GM18951 (cell line): Measurements from ENCODE around the gene NDC80.

ENCODE experiments used
- POLR2A ChIP-seq: IDR thresholded peaks from 4 replicates; pipeline ENCODE4 v1.6.1; 2011; ENCODE audit warnings: mild to moderate bottlenecking; ENCODE audit not compliant: insufficient read length, insufficient read depth; ENCODE audit errors: extremely low read depth
- in situ Hi-C: fragments of 300-500 bp; cut with MboI; formaldehyde crosslinking; loops from one replicate; pipeline ENCODE4 v1.12.0; 2022; ENCODE audit warnings: low sequenced_read_pairs, mixed read lengths, inconsistent platforms; ENCODE audit not compliant: unreplicated experiment

NDC80 gene

DNA sequence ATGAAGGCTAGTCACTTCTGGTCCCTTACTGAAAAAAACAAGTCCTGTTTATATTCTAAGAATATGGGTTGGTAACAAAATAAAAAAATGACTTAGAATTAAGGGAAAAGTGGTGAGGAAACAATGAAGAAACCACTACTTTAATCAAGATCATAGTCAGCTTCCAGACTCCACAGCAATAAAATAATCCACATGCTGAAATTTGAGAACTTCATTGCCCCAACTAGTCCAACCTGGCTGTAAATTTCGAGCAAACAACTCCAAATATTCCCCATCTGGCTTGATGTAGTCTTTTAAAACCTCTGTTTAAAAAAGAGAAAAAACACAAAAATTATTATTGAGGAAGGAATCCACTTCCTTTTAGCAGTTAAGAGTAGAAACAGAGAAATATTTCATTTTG lies 32.5 kb upstream of the NDC80 start:
- in situ Hi-C loops: loop anchor here (25.0 kb wide), 2 partner anchors 202 to 952 kb away; no protein-coding TSS in a partner anchor
- no peak for TF ChIP-seq POLR2A

DNA sequence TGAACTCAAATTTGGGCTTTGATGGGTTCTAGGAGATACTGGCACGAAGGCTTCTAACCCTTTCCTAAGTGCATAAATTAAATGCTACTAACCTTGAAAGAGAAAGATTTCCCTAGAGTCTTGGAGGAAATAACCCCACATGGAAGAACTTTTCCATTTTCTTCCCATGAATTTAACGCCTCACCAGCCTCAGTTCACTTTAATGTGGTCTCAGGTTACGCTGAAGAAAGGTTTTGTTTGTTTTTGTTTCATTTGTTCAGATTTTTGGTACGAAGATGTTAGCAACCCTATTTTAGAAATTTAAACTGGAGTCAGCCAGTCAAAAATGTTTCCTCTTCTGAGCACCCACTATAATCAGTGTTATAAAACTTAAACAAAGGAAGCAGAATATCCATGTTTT lies 30.8 kb upstream of the NDC80 start:
- TF ChIP-seq POLR2A: no peak
- in situ Hi-C loops: loop anchor here (25.0 kb wide), 2 partner anchors 203 to 953 kb away; no protein-coding TSS in a partner anchor

DNA sequence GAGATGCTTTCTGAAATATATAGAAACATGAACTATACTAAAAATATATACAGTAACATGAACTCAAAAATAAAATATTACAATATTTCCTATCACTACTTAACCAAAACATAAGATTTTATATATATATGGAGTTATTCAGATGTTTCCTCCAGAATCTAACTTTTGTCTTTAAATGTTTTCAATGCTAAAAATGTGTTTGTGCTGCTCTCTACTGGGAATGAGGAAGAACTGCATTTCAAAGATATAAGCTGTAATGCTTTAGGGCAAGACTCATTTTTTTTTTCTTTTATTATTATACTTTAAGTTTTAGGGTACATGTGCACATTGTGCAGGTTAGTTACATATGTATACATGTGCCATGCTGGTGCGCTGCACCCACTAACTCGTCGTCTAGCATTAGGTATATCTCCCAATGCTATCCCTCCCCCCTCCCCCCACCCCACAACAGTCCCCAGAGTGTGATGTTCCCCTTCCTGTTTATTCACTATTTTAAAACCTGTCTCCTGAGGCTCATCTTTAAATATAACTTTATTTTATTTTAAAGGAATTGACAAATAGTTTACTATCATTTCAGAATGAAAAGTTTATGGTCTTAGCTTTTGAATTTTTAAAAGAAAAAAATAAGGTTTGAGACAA lies 29.3 kb upstream of the NDC80 start:
- in situ Hi-C loops: loop anchor here (25.0 kb wide), 2 partner anchors 205 to 955 kb away; no protein-coding TSS in a partner anchor

DNA sequence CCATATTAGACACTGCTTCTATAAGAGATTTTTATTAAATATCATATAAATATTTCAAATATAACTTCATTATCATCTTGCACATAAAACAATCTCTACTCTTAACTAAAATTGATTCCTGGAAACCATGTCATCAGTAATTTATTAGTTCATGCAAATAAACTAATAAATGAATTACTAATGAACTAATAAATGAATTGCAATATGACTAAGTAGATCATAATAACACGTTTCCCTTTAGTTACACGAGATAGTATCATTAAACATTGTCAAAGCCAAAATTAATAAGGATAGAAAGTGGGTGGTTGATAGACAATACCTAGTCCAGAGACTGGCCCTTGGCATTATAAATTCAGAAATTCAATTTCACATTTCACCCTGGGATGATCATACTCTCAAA lies 26.2 kb upstream of the NDC80 start:
- in situ Hi-C loops: loop anchor here (25.0 kb wide), 2 partner anchors 208 to 958 kb away; no protein-coding TSS in a partner anchor
- no peak for TF ChIP-seq POLR2A

DNA sequence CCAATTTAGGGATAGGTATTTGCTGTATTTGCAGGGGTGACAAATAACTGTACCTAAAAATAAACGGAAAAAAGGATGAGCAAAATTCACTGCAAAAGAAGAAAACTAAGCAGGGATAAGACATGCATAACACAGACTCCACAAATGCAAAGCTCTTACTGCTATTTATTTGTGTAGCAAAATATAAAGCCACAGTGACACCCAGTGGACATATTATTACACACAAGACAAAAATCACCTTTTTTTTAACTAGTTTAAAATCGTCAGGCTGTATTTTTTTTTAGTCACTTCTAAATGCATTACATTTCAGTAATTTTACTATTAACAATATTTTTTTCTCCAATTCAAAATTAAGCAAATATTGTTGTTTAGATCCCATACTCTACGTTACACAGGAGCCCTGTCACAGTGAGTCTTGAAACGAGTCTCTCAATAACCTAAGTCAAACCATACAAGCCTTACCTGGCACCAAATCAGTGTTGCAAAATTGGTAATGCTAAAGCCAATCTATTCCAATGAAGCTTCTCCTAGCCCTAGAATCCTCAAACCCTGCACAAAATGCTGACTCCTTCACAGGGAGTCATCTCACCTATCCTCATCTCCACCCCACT lies 23.8 kb upstream of the NDC80 start:
- no peak for TF ChIP-seq POLR2A
- in situ Hi-C loops: loop anchor here (25.0 kb wide), 2 partner anchors 210 to 960 kb away; no protein-coding TSS in a partner anchor

DNA sequence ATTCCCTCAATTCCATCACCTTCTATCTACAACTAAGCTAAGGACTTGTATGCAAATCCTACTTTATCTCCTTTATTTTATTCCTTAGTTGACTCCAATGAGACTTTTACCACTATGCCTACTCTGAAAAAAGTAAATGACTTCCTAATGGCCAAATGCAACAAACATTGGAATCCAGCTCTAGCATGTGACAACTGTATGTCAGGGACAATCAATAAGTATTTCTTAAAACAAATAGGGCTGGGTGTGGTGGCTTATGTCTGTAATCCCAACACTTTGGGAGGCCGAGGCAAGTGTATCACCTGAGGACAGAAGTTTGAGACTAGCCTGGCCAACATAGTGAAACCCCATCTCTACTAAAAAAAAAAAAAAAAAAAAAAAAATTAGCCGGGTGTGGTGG lies 21.9 kb upstream of the NDC80 start:
- in situ Hi-C loops: loop anchor here (25.0 kb wide), 2 partner anchors 212 to 962 kb away; no protein-coding TSS in a partner anchor

DNA sequence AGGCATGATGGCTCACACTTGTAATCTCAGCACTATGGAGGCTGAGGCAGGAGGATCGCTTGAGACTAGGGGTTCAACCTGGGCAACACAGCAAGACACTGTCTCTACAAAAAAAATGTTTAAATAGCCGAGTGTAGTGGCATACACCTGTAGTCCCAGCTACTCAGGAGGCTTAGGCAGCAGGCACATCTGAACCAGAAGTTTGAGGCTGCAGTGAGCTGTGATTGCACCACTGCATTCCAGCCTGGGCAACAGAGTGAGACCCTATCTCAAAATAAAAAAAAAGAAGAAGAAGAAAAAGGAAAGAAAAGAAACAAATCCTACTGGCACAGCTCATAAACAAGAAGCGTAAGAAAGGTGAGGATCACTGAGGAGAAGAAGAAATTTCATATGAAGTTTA lies 19.9 kb upstream of the NDC80 start:
- TF ChIP-seq POLR2A: no peak
- in situ Hi-C loops: loop anchor here (10.0 kb wide), 1 partner anchor 447 kb away; no protein-coding TSS in a partner anchor

More for the DNA sequence above, 21.9 kb upstream of the NDC80 start:
- TF ChIP-seq POLR2A: no peak

DNA sequence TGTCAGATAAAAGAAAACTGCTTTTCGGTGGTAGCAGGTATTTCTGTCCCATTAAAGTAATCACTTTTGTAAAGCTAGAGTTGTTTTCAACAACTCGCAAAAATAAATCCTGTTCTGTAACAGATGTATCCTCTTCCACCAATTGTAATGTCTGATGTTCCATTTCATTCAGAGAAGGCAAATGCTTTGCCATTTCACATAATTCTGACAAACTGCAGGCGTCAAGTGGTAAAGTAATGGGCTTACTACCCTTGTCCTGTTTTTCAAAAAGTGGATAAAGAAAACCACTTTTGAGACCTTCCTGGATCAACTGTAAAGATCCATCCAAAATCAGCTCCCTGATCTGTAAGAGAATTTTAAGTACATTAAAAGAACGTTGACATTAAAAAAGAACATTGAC lies 16.7 kb upstream of the NDC80 start:
- in situ Hi-C loops: loop anchor here (10.0 kb wide), 1 partner anchor 450 kb away; no protein-coding TSS in a partner anchor
- TF ChIP-seq POLR2A: no peak

DNA sequence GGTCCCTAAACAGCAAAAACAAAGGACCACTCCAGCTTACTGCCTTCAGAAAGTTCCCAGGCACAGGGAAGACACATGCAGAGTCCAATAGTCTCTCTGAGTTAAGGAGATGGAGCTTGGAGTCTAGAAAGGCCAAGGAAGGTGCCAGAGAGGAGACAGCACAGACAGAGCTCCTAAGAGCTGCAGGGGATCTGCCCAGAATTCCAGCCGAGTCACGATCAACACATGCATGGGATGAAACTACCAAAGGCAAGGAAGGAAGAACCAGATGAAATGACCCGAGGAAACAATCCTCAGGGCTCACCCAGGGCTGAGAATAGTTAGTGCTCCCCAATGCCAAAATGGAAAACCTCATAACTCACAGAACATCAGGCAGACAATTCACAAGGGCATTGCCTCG lies 15.5 kb upstream of the NDC80 start:
- in situ Hi-C loops: loop anchor here (10.0 kb wide), 1 partner anchor 451 kb away; no protein-coding TSS in a partner anchor
- TF ChIP-seq POLR2A: no peak

DNA sequence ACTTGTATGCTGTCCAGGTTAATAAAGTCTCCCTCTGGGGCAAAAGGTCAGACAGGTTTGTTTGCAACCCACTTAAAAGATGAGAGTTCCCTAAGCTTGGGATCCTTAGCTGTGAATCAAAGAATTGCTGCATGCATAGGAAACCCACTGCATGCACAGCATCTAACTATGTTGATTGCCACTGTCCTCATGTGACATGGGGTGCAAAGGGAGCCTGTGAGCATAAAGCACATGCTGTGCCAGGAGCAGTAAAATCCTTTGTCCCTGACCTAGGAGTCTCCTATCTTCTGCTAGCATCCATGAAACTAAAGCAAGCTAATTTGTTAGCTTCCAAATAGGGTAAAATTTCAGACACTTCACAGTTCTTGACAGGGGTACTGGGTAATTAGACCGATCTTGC lies 13.8 kb upstream of the NDC80 start:
- in situ Hi-C loops: loop anchor here (10.0 kb wide), 1 partner anchor 453 kb away; no protein-coding TSS in a partner anchor
- no peak for TF ChIP-seq POLR2A

DNA sequence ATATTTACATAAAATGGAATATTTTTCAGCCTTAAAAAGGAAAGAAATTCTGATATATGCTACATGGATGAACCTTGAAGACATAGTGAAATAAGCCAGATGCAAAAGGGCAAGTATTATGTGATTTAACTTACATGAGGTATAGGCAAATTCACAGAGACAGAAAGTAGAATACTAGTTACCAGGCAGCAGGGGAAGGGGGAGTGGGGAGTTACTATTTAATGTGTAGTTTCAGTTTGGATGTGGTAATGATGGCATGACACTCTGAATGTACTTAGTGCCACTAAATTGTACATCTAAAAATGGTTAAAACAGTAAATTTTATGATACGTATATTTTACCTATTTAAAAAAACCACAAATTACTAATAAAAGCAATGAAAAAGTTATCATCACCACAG lies 12.1 kb upstream of the NDC80 start:
- no peak for TF ChIP-seq POLR2A
- in situ Hi-C loops: loop anchor here (10.0 kb wide), 1 partner anchor 454 kb away; no protein-coding TSS in a partner anchor

DNA sequence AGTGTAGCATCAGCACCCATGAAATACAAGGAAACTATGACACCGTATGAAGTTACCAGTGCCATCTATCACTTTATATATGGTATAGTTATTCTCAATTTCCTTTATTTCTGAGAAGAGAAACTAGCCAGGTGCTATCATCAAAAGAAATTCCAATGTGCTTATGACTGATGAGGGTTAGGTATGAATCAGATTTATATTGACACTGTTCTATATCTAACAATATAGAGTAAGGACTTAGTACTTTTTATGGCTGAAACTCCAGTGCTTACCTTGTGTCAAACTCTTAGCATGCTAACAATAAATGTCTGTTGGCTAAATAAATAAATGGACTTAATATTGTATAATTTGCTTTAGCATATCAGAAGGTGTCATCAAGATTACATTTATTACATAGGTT lies 7.0 kb upstream of the NDC80 start:
- no peak for TF ChIP-seq POLR2A
- in situ Hi-C loops: no loop called here

DNA sequence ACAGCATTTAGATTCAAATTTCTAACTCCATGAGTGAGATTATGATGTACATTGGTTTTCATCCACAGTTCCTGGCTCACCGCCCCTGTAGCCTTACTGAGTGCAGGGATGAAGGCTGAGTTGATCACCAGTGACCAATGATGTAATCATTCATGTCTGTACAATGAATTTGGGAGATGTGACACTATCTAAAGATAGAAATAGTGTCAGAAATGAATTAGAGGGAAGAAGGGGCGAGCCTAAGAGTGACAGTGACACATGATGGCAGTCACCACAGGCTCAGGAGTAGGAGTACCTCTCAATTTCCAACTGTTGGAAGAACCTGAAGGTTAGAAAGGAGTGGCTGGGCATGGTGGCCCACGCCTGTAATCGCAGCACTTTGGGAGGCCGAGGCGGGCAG lies 3.2 kb upstream of the NDC80 start:
- in situ Hi-C loops: no loop called here

DNA sequence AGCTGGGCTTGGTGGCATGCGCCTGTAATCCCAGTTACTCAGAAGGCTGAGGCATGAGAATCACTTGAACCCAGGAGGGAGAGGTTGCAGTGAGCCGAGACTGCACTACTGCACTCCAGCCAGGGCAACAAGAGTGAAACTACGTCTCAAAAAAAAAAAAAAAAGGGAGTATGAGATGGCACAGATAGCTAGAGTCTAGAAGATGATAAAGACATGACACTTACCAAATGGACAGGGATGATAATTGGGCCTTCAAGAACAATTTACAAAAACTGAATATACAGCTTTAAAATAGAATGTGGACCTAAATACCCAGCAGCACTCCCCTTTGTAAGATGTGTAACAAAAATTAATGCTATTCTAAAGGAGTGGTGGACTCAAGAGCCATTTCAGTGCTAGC lies 2.8 kb upstream of the NDC80 start:
- in situ Hi-C loops: no loop called here
- no peak for TF ChIP-seq POLR2A

More for the DNA sequence above, 3.2 kb upstream of the NDC80 start:
- no peak for TF ChIP-seq POLR2A
